Measurements from ENCODE around the gene STT3B.

STT3B gene

DNA sequence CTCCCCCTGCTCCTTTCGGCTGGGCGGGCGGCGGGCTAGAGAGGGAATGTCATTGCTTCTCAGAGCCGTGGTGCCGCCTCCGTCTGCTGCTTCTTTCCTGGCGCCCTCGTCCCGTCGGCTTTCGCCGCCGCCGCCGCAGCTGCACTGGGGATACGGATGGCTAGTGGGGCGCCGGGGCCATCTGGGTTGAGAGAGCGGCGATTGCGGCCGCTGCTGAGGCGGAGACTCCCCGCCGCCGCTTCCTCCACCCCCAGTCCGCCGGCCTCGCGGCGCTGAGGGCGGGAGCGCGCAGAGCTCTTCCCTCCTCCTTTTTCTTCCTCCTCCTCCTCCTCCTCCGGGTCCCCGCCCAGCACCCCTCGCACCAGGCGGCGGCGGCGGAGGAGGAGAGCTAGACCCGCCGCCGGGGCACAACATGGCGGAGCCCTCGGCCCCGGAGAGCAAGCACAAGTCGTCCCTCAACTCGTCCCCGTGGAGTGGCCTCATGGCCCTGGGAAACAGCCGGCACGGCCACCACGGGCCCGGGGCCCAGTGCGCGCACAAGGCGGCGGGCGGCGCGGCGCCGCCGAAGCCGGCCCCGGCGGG, at the start of gene STT3B:
TSS of gene STT3B (plus strand) at position 339 of the 582 bp plus-strand sequence. CDS start at position 413, 74 bp downstream.
- TF ChIP-seq, protein P1, sequence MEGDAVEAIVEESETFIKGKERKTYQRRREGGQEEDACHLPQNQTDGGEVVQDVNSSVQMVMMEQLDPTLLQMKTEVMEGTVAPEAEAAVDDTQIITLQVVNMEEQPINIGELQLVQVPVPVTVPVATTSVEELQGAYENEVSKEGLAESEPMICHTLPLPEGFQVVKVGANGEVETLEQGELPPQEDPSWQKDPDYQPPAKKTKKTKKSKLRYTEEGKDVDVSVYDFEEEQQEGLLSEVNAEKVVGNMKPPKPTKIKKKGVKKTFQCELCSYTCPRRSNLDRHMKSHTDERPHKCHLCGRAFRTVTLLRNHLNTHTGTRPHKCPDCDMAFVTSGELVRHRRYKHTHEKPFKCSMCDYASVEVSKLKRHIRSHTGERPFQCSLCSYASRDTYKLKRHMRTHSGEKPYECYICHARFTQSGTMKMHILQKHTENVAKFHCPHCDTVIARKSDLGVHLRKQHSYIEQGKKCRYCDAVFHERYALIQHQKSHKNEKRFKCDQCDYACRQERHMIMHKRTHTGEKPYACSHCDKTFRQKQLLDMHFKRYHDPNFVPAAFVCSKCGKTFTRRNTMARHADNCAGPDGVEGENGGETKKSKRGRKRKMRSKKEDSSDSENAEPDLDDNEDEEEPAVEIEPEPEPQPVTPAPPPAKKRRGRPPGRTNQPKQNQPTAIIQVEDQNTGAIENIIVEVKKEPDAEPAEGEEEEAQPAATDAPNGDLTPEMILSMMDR (IDR thresholded peaks at IDR 0.05; ENCODE audit: extremely low read depth, missing control alignments) = no peak
- DNase-seq (ENCODE audit: low spot score) = peak; percentile 87

DNA sequence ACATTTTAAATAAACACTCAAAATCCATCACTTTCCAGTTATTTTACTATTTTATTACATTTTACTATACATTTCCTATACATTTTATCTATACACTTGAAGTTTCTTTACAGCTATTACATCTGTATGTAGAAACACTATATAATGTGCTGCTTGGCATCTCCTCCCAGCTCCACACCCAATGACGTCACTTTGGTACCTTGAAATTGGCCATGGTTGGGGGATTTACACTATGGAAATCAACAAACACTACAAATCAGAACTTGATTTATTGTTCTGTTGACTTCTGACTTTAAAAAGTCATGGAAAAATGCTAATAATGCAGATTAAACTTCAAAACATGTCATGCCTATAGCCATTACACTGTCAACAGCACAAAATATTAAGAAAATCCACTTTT, 48.9 kb upstream of the STT3B start:
- no peak for DNase-seq (ENCODE audit: low spot score)
- TF ChIP-seq, protein P1 (IDR thresholded peaks at IDR 0.05; ENCODE audit: extremely low read depth, missing control alignments) = no peak

DNA sequence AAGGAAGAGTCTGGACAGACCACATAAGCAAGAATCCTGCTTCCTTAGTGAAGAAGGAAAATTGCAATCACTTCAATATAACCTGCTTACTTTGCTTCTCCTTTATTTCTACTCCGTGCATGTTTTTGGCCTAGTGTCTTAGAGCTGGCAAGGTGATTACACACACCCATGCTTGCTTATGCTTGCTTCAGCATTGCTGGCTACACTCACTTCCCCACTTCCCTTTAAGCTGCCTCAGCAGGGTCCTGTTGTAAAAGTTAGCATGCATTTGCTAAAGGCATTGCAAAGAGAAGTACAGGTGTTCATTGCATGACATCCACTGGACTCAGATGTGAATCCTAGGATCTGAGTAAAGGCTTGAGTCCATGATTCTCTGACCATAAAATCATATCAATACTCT, 47.5 kb upstream of the STT3B start:
- DNase-seq (ENCODE audit: low spot score) = no peak
- TF ChIP-seq, protein P1 (IDR thresholded peaks at IDR 0.05; ENCODE audit: extremely low read depth, missing control alignments) = no peak

DNA sequence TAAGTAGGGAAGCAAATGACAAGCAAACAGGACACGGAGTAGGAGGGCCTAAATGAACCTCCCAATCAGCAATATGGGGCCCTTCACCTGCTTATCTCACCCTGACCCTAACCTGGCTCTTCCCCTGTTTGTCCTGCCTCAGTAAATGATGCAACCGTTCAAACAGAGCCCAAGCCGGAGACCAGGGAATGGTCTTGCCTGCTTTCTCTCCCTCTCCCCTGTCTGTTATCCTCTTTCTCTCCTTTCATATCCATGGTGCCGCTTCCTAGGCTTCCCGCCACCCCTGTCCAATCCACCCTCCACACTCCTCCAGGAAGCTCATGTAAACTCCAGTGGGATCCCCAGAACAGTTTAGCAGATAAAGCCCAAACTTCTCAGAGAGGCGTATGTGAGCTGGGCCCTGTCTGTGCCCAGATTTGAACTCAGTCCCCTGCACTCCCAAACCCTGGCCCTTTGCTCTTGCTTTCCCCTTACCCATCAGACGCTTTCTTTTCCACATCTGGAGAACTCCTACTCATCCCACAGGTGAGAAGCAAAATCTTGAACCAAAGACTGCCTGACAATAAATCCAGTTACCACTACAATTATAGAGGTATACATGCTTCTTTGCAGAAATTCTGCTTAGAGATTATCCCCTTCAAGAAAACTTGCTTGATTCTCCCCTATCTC, 45.7 kb upstream of the STT3B start:
- DNase-seq (ENCODE audit: low spot score) = no peak
- TF ChIP-seq, protein P1 (IDR thresholded peaks at IDR 0.05; ENCODE audit: extremely low read depth, missing control alignments) = no peak

DNA sequence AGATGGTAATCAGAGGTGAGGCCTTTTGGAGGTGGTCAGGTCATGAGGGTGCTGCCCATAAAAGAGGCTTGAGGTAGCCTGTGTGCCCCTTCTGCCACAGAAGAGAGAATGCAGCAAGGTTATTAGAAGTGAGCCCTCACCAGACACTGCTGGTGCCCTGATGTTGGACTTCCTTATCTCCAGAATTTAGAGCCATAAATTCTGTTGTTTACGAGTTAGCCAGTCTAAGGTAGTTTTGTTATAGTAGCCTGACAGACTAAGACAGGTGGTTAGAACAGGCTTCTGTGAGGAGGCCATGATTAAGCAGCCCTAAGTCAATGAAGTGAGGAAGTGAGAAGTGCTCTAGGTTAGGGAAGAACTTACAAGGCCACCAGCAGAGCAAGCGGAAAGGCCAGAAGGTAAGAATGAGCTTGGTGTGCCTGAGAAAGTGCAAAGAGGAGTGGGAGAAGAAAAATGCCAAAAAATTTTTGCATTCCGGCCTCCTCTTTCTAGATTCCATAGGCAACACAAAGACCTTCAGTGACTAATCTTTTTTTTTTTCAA, 44.2 kb upstream of the STT3B start:
- TF ChIP-seq, protein P1 (IDR thresholded peaks at IDR 0.05; ENCODE audit: extremely low read depth, missing control alignments) = no peak
- DNase-seq (ENCODE audit: low spot score) = no peak

DNA sequence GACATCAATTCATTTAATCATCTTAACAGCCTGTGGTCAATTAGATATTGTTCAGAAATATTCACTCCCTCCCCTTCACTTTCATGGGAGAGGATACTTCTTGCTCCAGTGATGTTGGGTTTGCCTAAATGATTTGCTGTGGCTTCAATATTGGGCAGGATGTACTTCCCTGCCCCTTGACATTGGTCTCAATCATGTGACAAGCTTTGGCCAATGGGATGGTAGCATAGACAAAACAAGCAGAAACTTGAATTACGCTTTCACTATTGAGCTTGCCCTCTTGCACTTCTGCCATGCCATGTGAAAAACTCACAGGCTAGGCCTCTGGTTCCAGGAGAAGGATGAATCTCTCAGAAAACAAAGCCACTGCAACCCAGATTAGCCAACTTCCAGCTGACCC, 42.2 kb upstream of the STT3B start:
- TF ChIP-seq, protein P1 (IDR thresholded peaks at IDR 0.05; ENCODE audit: extremely low read depth, missing control alignments) = no peak
- no peak for DNase-seq (ENCODE audit: low spot score)

DNA sequence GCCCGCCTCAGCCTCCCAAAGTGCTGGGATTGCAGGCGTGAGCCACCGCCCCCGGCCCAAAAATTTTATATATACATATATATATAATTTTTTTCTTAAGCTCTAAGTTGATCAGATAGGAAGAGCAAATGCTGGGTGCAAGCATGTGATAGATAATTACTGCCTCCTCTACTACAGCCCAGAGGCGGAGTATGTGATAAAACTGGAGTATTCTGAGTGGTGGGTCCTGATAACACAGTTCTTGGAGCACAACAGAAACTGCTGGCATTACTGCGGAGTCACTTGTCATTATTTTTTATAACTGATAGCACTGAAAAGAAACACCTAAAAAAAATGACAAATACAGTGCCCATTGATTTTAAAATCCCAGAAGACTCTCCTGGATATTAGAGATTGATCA, 41.1 kb upstream of the STT3B start:
- TF ChIP-seq, protein P1 (IDR thresholded peaks at IDR 0.05; ENCODE audit: extremely low read depth, missing control alignments) = no peak
- DNase-seq (ENCODE audit: low spot score) = no peak
